ENCODE results near the gene CPM.

CPM gene

GRCh38 chr12:68904351-68904962 lies 28.5 kb downstream of the CPM start:
- DNase-seq (ENCODE audit: low read depth), result no peak

DNA sequence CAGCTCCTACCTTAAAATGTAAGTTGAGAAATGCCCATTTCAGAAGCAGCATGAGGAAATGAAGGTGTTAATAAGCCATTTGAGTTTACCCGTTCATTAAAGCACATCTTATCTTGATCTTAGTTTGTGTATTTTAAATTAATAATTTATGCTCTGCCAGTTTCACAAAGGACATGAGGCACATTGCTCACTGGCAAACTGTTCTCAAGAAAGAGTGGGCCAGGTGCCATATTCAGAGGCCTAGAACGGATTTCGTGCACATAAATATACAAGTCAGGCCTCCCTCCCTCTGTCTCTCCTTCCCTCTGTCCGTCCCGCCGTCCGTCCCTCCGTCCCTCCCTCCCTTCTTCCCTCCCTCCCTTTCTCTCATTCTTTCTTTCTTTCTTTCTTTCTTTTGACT lies 29.5 kb downstream of the CPM start:
- DNase-seq (ENCODE audit: low read depth), result no peak

DNA sequence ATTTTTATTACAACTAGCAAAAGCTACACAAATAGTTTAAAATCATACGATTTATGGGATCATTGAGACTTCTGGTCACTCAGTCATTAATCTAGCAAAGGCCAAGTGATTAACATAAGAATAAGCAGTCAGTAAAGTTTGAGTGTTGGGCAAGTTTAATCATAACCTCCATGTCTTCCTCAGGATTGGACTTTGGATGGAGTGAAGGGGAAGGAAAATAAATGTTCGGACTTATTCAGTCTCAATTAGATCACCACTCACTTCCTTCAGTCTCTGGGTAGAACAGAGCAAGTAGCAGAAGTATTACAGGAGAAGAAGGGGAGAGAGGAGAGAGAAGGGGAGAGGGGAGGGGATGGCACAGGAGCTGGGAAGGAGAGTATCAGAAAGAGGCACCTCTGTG lies 31.4 kb downstream of the CPM start:
- no peak for DNase-seq (ENCODE audit: low read depth)

DNA sequence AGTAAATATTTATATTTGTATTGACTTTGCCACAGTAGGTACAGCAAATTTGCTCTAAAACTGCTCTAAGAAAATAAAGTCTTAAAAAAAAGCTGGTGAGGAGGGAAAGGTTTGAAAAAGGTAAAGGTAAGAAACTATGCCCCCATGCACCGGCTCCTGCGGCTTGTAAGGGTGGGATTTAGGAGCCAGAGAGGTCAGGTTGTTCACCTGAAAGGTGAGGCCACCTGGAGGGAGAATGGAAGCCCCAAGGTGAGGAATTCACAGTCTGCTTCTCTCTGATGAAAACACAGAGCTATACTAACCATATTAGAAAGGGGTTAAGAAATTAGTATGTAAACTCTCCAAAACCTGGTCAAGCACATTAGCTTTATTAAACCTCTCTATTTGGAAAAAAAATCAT lies 31.8 kb downstream of the CPM start:
- no peak for DNase-seq (ENCODE audit: low read depth)

DNA sequence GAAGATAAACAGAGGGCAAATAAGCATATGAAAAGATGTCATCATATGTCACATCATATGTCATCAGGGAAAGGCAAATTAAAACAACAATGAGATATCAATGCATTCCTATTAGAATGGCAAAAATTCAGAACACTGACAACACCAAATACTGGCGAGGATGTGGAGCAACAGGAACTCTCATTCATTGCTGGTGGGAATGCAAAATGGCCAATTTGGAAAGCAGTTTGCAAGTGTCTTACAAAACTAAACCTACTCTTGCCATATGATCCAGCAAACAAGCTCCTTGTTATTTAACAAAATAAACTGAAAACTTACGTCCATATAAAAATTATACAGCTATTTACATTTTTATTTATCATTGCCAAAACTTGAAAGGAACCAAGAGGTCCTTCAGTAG lies 32.7 kb downstream of the CPM start:
- DNase-seq (ENCODE audit: low read depth), result no peak

DNA sequence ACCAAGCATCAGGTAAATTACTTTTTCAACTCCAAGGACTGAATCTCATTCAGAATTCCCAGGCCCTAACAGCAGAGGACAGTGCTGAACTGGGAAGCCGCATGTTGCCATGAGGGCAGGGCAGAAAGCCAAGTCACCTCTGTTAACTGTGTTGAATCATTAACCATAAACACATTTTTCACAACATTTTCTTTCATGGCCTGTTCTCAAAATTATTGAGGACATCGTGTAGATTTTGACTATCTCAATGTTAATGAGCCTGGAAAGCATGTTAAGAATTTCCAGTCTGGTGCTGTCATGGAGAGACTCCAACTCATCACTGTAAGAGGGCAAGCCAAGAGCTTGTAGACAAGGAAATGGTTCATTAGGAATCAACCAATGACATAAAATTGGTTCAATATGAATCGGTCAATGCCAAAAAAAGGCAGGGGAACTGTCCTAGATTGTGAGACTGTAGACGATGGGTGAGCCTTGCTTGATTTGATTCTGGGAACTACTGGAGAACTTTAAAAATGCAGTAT lies 33.7 kb downstream of the CPM start:
- peak; percentile 68 for DNase-seq (ENCODE audit: low read depth)

- peak; percentile 13 for DNase-seq (ENCODE audit: low read depth)
Observed at GRCh38 chr12:68896881-68897540, 36.0 kb downstream of the CPM start.

DNA sequence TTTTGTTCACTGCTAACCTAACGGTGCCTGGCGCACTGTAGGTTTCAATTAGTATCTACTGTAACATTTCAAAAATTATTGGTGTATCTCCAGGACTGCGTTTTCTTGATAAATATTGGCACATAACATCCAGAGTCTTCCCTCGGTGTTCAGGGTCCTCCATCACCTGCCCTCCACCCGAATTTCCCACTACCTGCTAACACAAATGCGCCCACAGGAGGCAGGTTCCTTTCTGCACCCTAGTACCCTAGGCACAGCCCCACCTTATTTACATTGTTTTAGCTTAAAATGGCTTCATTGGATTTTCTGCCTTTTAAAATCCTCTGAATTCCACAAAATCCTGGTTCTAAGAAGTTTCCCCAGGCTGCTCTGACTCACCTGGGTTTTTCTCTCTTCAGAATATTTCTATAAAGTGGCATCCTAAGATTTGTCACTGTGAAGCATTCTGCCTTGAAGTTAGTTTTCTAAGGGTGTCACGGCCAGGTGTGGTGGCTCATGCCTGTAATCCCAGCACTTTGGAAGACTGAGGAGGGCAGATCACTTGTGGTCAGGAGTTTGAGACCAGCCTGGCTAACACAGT lies 38.6 kb downstream of the CPM start:
- no peak for DNase-seq (ENCODE audit: low read depth)

DNA sequence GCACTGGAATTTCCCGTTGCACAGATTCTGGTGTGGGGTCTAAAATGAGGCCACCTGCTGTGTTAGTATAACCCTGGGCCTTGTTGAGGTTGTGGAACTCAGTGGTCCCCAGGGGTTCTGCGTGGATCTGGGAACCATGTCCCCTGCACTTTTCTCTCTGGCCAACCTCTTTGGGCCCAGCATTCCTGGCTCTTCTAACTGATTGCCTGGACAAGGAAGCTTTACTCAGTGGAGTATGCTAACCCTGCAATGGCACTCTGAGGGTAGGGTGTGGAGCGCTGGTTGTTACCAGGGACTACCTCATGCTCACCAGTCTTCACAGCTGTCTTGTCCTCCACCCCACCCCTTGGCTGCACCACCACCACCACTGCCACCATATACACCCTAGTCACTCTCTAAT lies 39.2 kb downstream of the CPM start:
- no peak for DNase-seq (ENCODE audit: low read depth)

GRCh38 chr12:68893201-68893600 lies 39.8 kb downstream of the CPM start:
- DNase-seq (ENCODE audit: low read depth), result no peak

DNA sequence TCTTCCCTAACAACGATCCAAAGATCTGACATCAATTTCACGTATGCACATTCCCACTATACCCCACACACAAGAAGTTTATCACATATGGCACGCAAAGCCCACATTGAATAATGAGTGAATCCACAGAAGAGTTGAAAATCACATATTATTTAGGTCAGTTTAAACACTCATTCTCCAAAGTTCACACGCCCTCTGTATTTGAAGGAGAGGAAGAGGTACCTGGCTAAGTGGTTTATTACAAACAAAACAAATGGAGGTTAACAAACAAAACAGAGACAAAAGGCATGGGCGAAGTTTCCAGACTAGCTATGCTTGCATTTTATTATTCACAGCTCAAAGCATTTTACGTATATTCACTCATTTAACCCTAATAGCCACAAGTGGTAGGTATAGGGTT lies 41.8 kb downstream of the CPM start:
- no peak for DNase-seq (ENCODE audit: low read depth)

DNA sequence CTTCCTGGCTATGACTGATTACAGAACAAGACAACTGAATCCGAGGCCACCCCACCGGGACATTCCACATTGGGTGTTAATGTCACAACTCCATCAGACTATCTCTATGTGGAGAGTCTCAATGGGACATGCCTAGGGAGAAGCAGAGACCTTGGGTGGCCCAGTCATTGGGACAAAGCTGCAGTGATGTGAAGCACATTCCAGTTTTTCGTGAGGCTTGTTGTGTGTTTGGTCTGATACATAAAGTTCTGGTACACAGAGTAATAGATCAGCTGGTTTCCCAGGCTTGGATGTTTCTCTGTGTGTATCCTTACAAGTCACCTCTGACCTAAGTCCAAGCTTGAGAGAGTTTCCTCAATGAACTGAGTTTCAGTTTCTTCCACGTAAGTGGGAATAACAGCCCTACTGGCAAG lies 42.3 kb downstream of the CPM start:
- DNase-seq (ENCODE audit: low read depth), result no peak

GRCh38 chr12:68888243-68888642 lies 44.7 kb downstream of the CPM start:
- DNase-seq (ENCODE audit: low read depth), result peak; percentile 9

GRCh38 chr12:68887641-68888040 lies 45.3 kb downstream of the CPM start:
- DNase-seq (ENCODE audit: low read depth), result no peak

- DNase-seq (ENCODE audit: low read depth), result no peak
Observed at GRCh38 chr12:68886636-68887572, 46.1 kb downstream of the CPM start.

DNA sequence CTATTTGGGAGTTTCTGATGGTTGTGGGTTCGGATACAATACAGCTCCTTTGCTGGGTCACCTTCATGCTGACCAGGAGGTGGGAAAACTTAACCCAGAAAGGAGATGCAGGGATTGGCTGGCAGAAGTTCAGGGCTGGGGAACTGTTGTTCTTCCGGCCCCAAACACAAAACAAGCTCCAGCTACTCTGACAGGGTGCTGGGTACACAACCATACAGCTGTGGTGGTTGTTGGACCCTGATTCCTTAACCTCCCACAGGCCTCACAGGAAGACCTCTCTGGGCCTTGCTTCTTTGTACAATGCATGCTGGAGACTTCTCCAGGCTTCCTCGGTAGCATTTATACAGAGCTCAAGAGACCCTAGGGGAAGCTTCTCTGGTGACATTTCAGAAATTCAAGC lies 47.6 kb downstream of the CPM start:
- no peak for DNase-seq (ENCODE audit: low read depth)

DNA sequence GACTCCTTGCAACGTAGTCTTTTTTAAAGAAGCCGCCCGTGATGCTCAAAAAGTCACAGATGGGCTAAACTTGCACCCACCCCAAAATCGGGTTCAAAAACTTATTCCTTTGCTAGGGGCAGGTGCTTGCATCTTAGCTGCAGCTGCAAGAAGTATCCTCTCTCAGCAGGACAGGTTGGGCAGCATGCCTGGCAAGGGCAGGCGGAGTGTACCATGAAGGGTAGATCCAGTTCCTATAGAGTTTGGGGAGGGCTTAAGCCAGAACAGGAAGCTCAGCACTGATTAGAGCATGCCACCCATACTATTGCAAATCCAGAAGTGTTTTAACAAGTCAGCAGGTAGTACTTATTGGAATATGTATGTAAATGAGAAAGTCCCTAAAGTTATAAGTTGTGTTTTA lies 48.7 kb downstream of the CPM start:
- no peak for DNase-seq (ENCODE audit: low read depth)

GRCh38 chr12:68883151-68883550 lies 49.8 kb downstream of the CPM start:
- DNase-seq (ENCODE audit: low read depth), result no peak

DNA sequence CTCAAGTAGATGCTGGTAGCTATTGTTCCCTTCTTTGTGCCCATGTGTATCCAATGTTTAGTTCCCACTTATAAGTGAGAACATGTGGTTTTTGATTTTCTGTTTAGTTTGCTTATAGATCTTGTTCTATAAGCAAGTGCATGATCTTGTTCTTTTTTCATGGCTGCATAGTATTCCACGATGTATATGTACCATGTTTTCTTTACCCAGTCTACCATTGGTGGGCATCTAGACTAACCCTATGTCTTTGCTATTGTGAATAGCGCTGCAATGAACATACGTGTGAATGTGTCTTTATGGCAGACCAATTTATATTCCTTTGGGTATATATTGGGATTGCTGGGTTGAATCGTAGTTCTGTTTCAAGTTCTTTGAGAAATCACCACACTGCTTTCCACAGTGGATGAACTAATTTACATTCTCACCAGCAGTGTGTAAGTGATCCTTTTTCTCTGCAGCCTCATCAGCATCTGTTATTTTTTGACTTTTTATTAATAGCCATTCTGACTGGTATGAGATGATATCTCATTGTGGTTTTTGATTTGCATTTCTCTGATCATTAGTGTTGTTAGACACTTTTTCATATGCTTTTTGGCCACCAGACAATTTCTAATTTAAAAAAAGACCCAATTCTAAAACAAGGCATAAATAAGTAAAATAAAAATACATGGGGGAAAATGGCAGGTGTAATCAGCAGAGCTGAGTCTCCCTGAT lies 50.6 kb downstream of the CPM start:
- no peak for DNase-seq (ENCODE audit: low read depth)

- DNase-seq (ENCODE audit: low read depth), result no peak
Observed at GRCh38 chr12:68880660-68881325, 52.2 kb downstream of the CPM start.

DNA sequence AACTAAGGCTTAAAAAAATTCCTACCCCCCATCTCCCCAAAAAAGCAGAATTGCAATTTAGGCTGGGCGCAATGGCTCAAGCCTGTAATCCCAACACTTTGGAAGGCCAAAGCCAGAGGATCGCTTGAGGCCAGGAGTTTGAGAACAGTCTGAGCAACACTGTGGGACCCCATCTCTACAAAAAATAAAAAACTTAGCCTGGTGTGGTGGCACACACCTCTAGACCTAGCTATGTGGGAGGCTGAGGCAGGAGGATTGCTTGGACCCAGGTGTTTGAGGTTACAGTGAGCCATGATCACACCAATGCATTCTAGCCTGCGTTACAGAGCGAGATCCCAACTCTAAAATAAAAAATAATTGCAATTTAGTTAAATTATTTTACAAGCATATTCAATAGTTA lies 54.1 kb downstream of the CPM start:
- no peak for DNase-seq (ENCODE audit: low read depth)

All from ELR (cell line).